GM19025 (cell line): Measurements from ENCODE around the gene CCDC200.
"Not testable (repeated sequence)": the region's sequence is repeated elsewhere in the genome, so short reads cannot be mapped to it uniquely, and the experiment has no call there.

Source experiments
- ATAC-seq: cut with Tn5 transposase; IDR thresholded peaks from one replicate; pipeline ENCODE4 v1.9.1; 2021; ENCODE audit warnings: mild to moderate bottlenecking, low read depth, moderate library complexity; ENCODE audit not compliant: unreplicated experiment

The CCDC200 gene

GRCh38 chr17:43228020-43228782 lies at the start of gene CCDC200:
TSS of gene CCDC200 (minus strand) at chr17:43228623. CDS start at chr17:43228554, 69 bp downstream.
- not testable (repeated sequence) for ATAC-seq

GRCh38 chr17:43272914-43273313 lies 44.5 kb upstream of the CCDC200 start:
- not testable (repeated sequence) for ATAC-seq

- not testable (repeated sequence) for ATAC-seq
Observed at GRCh38 chr17:43272483-43272882, 44.1 kb upstream of the CCDC200 start.

- not testable (repeated sequence) for ATAC-seq
Observed at GRCh38 chr17:43270552-43271504, 42.4 kb upstream of the CCDC200 start.

- ATAC-seq, result not testable (repeated sequence)
Observed at GRCh38 chr17:43246456-43246855, 18.0 kb upstream of the CCDC200 start.

- not testable (repeated sequence) for ATAC-seq
Observed at GRCh38 chr17:43240596-43241352, 12.4 kb upstream of the CCDC200 start.

- not testable (repeated sequence) for ATAC-seq
Observed at GRCh38 chr17:43239597-43239996, 11.2 kb upstream of the CCDC200 start.

GRCh38 chr17:43233877-43234276 lies 5.5 kb upstream of the CCDC200 start, which contains the start of gene RNU2-1:
TSS of gene RNU2-1 (minus strand) at chr17:43233977.
- not testable (repeated sequence) for ATAC-seq

GRCh38 chr17:43233263-43233662 lies 4.8 kb upstream of the CCDC200 start:
- not testable (repeated sequence) for ATAC-seq

GRCh38 chr17:43232021-43232699 lies 3.7 kb upstream of the CCDC200 start:
- ATAC-seq, result not testable (repeated sequence)

GRCh38 chr17:43231205-43232020 lies 3.0 kb upstream of the CCDC200 start:
- not testable (repeated sequence) for ATAC-seq

GRCh38 chr17:43226393-43226792 lies 2.0 kb downstream of the CCDC200 start:
- no peak for ATAC-seq

GRCh38 chr17:43224146-43224705 lies 4.2 kb downstream of the CCDC200 start:
- no peak for ATAC-seq

GRCh38 chr17:43220511-43221125 lies 7.8 kb downstream of the CCDC200 start:
- no peak for ATAC-seq

GRCh38 chr17:43219746-43220380 lies 8.6 kb downstream of the CCDC200 start:
- ATAC-seq, result no peak

GRCh38 chr17:43219001-43219400 lies 9.4 kb downstream of the CCDC200 start:
- no peak for ATAC-seq

GRCh38 chr17:43217614-43218087 lies 10.8 kb downstream of the CCDC200 start:
- no peak for ATAC-seq
